OCI-LY3 (cell line): ENCODE results near the gene GPR84.

ENCODE experiments used
- EZH2phosphoT487 ChIP-seq: fragments of 200-600 bp; shearing (Covaris generic); IDR thresholded peaks from 2 replicates; pipeline ENCODE4 v1.6.1; 2018; ENCODE audit warnings: antibody characterized with exemption, mixed run types, low read depth
- TF ChIP-seq, protein P1 (sequence below): fragments of 200-600, 300-600 bp; sonication (generic); IDR thresholded peaks from 2 replicates; pipeline ENCODE4 v1.5.1; 2014; ENCODE audit warnings: antibody characterized with exemption, low read length, low read depth

DNA sequence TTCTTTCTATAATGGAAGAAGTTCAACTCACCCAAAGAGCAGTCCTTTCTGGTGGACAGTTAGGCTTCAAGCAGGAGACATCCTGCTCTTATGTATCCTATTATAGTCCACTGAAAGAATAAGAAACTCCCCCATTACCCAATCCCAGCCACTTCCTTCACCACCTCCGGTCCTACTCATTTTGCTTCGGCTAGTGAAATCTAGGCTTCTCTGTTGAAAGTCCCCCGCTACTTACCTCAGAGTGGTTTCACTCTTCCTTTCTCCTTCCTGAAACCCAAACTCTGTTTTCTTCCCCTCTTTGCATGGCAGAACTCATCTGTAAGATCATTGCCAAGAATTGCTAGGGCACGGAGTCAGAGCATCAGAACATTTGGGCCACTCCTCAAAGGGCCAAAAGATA is at the start of gene GPR84:
- TF ChIP-seq, protein P1, sequence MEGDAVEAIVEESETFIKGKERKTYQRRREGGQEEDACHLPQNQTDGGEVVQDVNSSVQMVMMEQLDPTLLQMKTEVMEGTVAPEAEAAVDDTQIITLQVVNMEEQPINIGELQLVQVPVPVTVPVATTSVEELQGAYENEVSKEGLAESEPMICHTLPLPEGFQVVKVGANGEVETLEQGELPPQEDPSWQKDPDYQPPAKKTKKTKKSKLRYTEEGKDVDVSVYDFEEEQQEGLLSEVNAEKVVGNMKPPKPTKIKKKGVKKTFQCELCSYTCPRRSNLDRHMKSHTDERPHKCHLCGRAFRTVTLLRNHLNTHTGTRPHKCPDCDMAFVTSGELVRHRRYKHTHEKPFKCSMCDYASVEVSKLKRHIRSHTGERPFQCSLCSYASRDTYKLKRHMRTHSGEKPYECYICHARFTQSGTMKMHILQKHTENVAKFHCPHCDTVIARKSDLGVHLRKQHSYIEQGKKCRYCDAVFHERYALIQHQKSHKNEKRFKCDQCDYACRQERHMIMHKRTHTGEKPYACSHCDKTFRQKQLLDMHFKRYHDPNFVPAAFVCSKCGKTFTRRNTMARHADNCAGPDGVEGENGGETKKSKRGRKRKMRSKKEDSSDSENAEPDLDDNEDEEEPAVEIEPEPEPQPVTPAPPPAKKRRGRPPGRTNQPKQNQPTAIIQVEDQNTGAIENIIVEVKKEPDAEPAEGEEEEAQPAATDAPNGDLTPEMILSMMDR = no peak
- TF ChIP-seq EZH2phosphoT487 = no peak
